ENCODE results near the gene CCDC91.

DNA sequence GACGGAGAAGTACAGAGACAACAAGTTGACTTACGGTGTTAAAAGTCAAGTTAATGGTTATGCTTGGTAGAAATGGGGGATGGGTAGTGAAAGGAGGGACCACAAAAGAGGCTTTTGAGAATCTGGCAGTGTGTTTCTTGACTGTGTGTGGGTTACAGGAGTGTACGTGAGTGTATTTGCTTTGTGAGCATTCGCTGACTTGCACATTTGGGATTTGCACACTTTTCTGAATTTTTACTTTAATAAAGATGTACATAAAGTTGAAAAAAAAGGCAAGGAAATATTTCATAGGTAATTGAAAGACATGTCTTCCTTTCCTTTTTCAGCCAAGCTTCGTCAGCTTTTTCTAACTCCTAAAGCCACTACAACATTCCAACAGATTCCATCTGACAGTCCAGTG, 28.6 kb upstream of the CCDC91 start:
- TF ChIP-seq CTCF (IDR thresholded peaks at IDR 0.05): no peak
- no peak for TF ChIP-seq POLR2A (IDR thresholded peaks at IDR 0.05)

Measured in Peyer's patch (tissue), 4 donors.